Femur (tissue), 1 donor: ENCODE results near the gene CDHR2.

Experiments used
- DNase-seq: peaks from one replicate; pipeline ENCODE4 v3.0.0-alpha.2; 2017

The CDHR2 gene

DNA sequence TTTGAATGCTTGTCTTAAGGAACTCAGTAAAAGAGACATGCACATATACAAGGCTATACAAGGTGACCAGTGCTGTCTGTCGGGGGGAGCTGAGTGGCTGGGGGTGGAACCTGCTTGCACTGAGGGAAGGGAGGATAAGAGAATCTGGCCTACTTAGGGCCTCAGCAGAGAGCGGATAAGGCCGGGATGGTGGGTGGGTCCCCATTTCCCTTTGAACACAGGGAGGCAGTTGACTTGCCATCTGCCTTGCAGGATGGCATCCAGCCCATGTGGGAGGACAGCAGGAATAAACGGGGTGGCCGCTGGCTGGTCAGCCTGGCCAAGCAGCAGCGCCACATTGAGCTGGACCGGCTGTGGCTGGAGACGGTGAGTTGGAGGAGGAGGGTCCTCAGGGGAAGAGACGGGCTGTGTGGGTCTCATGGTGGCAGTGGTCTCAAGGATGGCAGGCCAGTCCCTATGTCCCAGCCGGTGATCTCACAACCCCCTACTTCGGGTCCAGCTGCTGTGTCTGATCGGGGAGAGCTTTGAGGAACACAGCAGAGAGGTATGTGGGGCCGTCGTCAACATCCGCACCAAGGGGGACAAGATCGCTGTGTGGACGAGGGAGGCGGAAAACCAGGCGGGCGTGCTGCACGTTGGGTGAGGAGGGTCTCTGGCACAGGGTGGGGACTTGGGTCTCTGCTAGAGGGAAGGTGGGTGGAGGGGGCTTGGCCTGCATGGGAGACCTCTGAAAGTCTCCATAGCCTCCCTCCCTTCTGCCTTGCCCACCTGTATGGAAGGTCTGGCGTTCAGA, 95.9 kb downstream of the CDHR2 start:
- DNase-seq: no peak
